Erythroblast (primary cell): Measurements from ENCODE around the gene KANK4.

Experiments used
- GATA1 ChIP-seq: IDR thresholded peaks from 2 replicates; pipeline ENCODE4 v1.6.1; 2011; ENCODE audit warnings: low read depth, mild to moderate bottlenecking, control low read depth, low read length, moderate library complexity
- POLR2A ChIP-seq: IDR thresholded peaks from 2 replicates; pipeline ENCODE4 v1.6.1; 2011; ENCODE audit warnings: mild to moderate bottlenecking, low read length

- no peak for TF ChIP-seq POLR2A
- no peak for TF ChIP-seq GATA1
Observed at GRCh38 chr1:62307895-62308492, 11.2 kb downstream of the KANK4 start.
